Nephron (organoid): ENCODE results near the gene PHACTR1.

Source experiments
- H3K27ac Mint-ChIP-seq, 3 experiments: 2 replicates each; pipeline ENCODE4 v1.8.0; 2020; ENCODE audit warnings: mixed read lengths in 3 of 3, mild to moderate bottlenecking in 2 of 3, moderate library complexity in 1 of 3
- H3K27me3 Mint-ChIP-seq: 2 replicates; pipeline ENCODE4 v1.8.0; 2021; ENCODE audit warnings: low read depth, mild to moderate bottlenecking, moderate library complexity, mixed read lengths
- H3K36me3 Mint-ChIP-seq: 2 replicates; pipeline ENCODE4 v1.8.0; 2020; ENCODE audit warnings: low read depth, mixed read lengths
- H3K4me1 Mint-ChIP-seq: 2 replicates; pipeline ENCODE4 v1.8.0; 2020; ENCODE audit warnings: mixed read lengths
- H3K4me3 Mint-ChIP-seq, 3 experiments: 2 replicates each; pipeline ENCODE4 v1.8.0; 2020; ENCODE audit warnings: mild to moderate bottlenecking in 3 of 3, mixed read lengths in 3 of 3, moderate library complexity in 2 of 3
- H3K9me3 Mint-ChIP-seq: 2 replicates; pipeline ENCODE4 v1.8.0; 2020; ENCODE audit warnings: mixed read lengths
- CTCF ChIP-seq, 3 experiments: fragments of 200-600 bp; sonication (generic); IDR thresholded peaks; one replicate each; pipeline ENCODE4 v1.5.0; 2021; ENCODE audit warnings: antibody characterized with exemption in 3 of 3; ENCODE audit not compliant: unreplicated experiment in 3 of 3

The PHACTR1 gene

GRCh38 chr6:13277231-13277630 is 560.7 kb downstream of the PHACTR1 start:
- no peak for TF ChIP-seq CTCF (IDR thresholded peaks at IDR 0.05; ENCODE audit: unreplicated experiment in 3 of 3)
- Mint-ChIP-seq H3K27ac (no peak overlapping the region), H3K9me3 (no peaks in the 10 kb centered on the region), H3K4me3 (no peak overlapping the region), H3K36me3 (peaks cover 8% of the 10 kb centered on the region), H3K4me1 (peaks cover 19% of the 10 kb centered on the region), H3K27me3 (peaks cover 5% of the 10 kb centered on the region)

GRCh38 chr6:13278164-13278563 is 561.6 kb downstream of the PHACTR1 start:
- Mint-ChIP-seq H3K27me3 (peaks cover 5% of the 10 kb centered on the region), H3K4me1 (peaks cover 18% of the 10 kb centered on the region), H3K27ac (no peak overlapping the region), H3K4me3 (no peak overlapping the region), H3K36me3 (peaks cover 6% of the 10 kb centered on the region), H3K9me3 (peaks cover under 1% of the 10 kb centered on the region)
- TF ChIP-seq CTCF (IDR thresholded peaks at IDR 0.05; ENCODE audit: unreplicated experiment in 3 of 3), result peak in 1 of 3 experiments; percentile 24

GRCh38 chr6:13278991-13279390 is 562.4 kb downstream of the PHACTR1 start:
- Mint-ChIP-seq H3K4me3 (no peak overlapping the region), H3K4me1 (peaks cover 13% of the 10 kb centered on the region), H3K27ac (peak overlapping the region in 1 of 3 experiments; percentile 21), H3K36me3 (peaks cover 13% of the 10 kb centered on the region), H3K27me3 (peaks cover 5% of the 10 kb centered on the region), H3K9me3 (peaks cover 6% of the 10 kb centered on the region)
- TF ChIP-seq CTCF (IDR thresholded peaks at IDR 0.05; ENCODE audit: unreplicated experiment in 3 of 3), result no peak

- Mint-ChIP-seq H3K27me3 (peaks cover 5% of the 10 kb centered on the region), H3K36me3 (peaks cover 19% of the 10 kb centered on the region), H3K27ac (no peak overlapping the region), H3K9me3 (peaks cover 6% of the 10 kb centered on the region), H3K4me1 (peaks cover 10% of the 10 kb centered on the region), H3K4me3 (no peak overlapping the region)
- no peak for TF ChIP-seq CTCF (IDR thresholded peaks at IDR 0.05; ENCODE audit: unreplicated experiment in 3 of 3)
Measured at GRCh38 chr6:13280254-13280653, 563.7 kb downstream of the PHACTR1 start.

- H3K4me3 Mint-ChIP-seq, result no peak overlapping the region
- TF ChIP-seq CTCF (IDR thresholded peaks at IDR 0.05; ENCODE audit: unreplicated experiment in 3 of 3), result no peak
- H3K9me3 Mint-ChIP-seq, result peaks cover 11% of the 10 kb centered on the region
- peaks cover 32% of the 10 kb centered on the region for H3K36me3 Mint-ChIP-seq
- H3K27ac Mint-ChIP-seq, result no peak overlapping the region
- peaks cover 5% of the 10 kb centered on the region for H3K27me3 Mint-ChIP-seq
- peaks cover 10% of the 10 kb centered on the region for H3K4me1 Mint-ChIP-seq
Measured at GRCh38 chr6:13281686-13282085, 565.1 kb downstream of the PHACTR1 start.

- H3K36me3 Mint-ChIP-seq, result peaks cover 35% of the 10 kb centered on the region
- peaks cover 18% of the 10 kb centered on the region for H3K9me3 Mint-ChIP-seq
- no peak for TF ChIP-seq CTCF (IDR thresholded peaks at IDR 0.05; ENCODE audit: unreplicated experiment in 3 of 3)
- H3K27ac Mint-ChIP-seq, result no peak overlapping the region
- peaks cover 10% of the 10 kb centered on the region for H3K4me1 Mint-ChIP-seq
- H3K27me3 Mint-ChIP-seq, result peaks cover 5% of the 10 kb centered on the region
- H3K4me3 Mint-ChIP-seq, result no peak overlapping the region
Measured at GRCh38 chr6:13282393-13283069, 566.0 kb downstream of the PHACTR1 start.
